ENCODE measurements around the gene MARCO.
"Not testable (repeated sequence)": the region's sequence is repeated elsewhere in the genome, so short reads cannot be mapped to it uniquely, and the experiment has no call there.

The MARCO gene

DNA sequence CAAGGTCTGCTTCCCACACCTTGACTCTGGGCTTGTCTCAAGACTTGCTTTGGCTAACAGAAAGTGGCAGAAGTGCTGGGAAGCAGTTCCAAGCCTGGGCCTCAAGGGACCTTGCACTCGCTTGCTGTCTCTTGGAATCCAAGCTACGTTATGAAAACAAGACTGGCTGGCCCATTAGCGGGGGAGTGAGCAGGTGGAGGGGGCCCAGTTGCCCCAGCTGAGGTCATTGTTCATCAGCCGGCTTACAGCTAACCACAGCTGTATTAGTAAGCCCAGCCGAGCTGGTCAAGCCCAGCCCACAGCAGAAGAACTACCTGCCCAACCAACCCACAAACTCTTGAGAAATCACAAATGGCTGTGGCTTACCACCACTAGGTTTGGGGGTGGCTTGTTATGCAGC is 63.1 kb downstream of the MARCO start:
- no peak for DNase-seq (ENCODE audit: low spot score)

DNA sequence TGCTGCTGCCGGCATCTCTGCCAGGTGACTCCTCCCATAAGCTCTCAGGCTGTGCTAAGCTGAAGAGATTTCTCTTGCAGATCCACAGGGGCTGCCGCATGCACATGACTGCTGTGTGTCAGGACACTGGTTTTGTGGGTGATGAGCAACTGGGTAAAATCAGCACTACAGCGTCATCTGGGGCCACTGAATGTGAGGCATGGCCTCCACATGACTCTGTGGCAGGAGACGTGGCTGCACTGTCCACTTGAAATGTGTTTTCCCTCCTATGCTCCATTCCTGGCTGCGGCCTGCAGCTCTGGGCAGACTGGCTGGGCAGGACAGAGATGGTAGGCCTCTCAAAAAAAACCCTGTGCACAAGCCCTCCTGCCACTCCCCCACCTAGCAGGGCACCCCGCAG is 63.6 kb downstream of the MARCO start:
- DNase-seq (ENCODE audit: low spot score), result no peak

DNA sequence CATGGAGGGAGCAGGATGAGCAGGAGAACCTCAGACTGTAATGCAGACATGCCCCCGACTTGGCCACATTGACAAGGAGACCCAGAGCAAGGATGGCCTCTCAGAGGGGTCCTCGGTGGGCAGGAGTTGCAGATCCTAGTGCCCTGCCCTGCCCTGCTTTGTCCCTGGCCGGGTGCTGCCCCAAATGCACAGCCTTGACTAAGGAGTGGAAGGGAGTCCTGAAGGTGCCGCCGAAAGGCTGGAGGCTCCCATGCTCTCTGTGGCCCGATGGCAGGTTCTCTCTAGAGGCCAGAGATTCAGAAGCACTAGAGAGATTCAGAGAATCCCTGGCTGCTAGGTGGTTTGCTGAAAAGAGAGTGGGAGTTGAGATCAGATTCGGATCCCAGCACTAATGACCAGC is 64.4 kb downstream of the MARCO start:
- no peak for DNase-seq (ENCODE audit: low spot score)

DNA sequence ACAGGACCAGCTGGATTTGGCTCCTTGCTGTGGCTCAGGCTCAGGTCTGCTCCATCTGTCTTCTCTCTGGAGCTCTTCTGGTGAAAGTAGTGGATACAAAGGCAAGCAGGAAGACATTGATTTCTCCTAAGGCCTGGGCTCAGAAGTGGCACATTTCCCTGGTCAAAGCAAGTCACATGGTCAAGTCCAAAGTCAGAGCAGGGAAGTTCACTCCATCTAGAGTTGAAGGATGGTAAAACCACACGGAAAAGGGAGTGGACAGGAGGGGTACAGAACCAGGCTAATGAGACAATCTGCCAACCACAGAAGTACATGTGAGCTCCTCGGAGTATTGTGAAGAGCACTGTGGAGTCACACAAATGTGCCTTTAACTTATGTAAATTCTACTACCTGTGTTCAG is 66.1 kb downstream of the MARCO start:
- no peak for DNase-seq (ENCODE audit: low spot score)

DNA sequence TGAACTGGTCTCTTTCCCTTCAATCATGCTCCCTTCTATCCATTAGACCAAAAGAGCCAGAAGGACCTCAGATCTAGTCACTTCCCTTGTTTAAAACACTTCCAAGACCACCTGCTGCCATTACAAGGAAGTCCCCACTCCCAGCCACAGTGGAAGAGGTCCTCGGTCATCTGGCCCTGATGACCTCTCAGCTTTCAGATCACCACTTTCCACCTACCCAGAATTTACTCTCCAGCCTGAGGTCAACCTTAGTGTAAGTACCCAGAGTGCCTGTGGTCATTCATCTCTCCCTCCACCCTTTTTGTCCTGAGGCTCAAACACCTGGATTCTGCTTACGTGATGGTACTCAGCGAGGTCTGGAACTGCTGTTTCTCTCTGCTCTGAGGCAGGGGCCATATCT is 67.1 kb downstream of the MARCO start:
- no peak for DNase-seq (ENCODE audit: low spot score)

DNA sequence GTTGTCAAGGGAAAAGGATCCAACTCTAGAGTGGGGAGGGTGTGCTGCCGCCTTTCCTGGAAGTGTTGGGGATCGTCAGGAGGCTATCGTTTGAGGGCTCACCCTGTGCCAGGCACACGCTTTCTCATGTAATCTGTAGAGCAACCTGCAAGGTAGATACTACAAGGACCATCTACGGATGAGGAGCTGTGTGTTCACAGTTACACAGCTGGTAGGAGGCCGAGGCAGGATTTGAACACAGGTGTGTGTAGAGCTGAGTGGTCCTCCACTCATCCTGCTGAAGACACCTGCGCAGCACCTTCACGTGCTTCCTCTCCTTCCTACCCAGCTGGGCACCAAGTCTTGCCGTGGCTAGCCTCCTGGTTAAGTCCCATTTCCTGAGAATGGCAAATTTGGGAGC is 68.3 kb downstream of the MARCO start:
- no peak for DNase-seq (ENCODE audit: low spot score)

DNA sequence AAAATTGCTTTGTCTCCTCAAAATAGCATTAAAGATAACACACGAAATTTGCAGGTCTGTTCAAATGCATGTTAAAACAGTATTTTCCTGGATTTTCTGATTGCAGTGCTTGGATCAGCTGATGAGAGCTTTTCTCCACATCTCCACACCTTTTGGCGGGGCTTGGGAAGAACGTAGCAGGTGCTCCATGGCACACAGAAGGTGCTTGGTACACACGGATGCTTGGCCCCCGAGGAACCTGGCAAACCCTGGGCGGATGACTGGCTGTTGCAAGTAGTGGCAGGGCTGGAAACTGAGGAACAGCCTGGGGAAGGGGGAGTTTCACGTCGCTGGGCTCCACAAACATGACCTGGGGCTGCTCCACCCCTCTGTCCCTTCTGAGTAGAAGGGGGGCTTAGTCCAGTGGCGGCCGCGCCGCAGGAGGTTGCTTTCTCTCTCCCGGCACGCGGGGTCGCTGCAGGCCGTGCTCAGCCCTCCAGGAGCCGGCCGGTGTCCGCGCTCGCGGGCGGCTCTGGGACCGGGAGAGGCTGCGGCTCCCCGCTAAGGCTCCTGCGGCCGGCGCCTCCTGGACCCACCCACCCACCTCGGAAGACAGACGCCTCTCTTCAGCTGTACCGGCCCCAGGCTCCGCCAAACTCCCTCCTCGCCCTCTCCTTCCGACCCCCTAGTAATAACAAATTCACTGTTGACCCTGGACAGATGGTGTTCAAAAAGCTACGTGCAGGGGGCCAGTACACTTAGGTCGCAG is 69.3 kb downstream of the MARCO start:
- DNase-seq (ENCODE audit: low spot score), result peak; percentile 28

DNA sequence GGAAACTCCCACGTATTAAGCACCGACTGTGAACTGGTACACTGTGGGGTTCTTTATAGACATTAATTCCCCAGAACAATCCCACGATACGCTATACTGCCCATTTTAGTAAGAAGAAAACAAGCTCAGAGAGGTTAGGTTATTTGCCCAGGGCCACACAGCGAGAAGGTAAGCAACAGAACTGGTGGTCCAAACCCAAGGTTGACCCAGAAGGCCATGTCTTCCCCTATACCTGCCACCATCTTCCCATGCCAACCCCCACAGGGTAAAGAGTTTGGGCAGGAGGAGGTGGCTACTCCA is 69.9 kb downstream of the MARCO start:
- DNase-seq (ENCODE audit: low spot score), result no peak

DNA sequence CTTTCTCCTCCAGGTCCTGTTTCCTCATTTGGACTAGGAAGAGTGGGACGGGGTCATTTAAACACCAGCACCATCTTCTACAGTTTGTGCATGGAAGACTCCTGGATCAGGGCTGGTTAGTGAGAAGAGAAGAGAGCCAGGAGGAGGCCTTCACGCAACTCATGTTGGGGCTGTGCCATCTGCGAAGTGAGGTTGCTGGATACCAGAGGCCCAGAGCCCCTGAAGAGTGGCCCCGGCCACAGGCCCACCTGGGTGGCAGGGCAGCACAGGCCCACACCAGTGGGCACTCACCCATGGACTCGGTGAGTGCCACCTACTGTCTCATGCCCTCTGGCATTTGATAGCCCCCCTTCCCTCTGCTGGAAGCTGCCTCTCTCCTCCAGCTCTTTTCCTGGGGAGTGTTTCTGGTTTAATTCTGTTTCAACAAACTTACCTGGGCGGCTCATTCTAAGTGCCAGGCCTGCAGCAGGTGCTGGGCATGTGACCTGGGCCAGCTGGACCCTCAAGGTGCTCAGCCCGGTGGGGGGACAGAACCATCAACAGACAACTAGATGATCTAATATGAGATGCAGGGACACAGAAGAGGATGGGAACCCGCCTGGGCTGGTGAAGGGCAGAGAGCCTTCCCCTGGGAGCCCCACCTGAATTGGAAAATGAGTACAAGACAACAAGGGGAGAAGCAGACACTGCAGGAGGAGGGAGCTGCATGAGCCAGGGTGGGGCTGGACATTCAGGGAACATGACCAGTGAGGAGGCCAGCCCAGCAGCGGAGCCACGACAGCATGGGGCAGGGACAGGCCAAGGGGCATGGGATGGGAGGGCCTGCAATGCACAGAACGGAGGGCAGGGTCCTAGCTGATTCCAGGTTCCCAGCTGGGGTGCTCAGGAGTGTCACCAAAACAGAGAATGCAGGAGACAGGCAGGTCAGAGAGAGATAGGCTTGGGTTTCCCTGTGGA is 70.6 kb downstream of the MARCO start:
- DNase-seq (ENCODE audit: low spot score), result no peak

DNA sequence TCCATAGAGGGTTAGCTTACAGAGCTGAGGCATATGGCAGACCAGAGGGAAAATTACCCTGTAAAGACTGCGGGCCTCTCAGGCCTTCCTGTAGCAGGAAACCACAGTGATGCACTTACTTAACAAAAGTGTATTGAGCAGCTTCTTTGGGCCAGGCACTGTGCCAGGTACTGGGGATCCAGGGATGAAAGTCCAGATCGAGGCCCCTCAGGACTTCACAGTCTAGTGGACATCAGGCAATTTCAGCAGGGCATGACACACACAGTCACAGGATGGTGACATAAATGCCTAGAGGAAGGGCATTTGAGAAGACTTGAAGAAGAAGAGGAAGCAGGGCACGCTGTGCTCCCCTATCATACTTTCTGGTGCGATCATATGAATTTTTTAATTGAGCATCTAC is 71.7 kb downstream of the MARCO start:
- DNase-seq (ENCODE audit: low spot score), result no peak

DNA sequence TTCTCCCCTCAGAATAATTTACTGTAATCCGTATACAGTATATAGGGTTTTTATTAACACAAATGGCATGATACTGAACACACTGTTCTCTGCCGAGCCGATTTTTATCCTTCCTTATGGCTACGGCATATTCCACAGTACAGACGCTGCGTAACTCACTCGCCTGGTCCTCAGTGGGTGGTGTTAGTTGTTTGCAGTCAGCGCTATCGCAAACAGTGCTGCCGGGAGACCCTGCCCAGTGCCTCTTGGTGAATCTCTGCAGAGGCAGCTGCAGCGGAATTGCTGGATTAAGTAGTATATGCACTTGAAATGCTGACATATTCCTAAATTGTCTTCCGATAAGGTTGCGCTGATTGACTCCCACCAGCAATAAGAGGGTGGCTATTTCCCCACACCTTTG is 73.9 kb downstream of the MARCO start:
- DNase-seq (ENCODE audit: low spot score), result no peak

DNA sequence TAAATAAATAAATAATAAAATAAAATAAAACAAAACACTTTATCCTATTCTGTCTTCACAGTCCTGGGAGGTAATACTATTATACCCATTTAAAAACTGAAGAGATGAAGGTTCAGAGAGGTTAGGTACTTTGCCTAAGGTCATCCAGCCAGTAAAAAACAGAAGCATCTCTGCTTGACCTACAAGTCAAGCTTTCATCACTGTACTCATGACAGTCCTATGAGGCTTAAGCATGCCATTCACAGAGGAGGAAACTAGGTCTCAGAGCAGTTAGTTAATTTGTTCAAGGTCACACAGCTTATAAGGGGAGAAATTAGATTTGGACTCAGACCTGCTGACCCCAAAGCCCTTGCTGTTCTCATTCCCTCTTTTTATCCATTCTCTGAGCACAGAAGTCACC is 77.5 kb downstream of the MARCO start:
- no peak for DNase-seq (ENCODE audit: low spot score)

DNA sequence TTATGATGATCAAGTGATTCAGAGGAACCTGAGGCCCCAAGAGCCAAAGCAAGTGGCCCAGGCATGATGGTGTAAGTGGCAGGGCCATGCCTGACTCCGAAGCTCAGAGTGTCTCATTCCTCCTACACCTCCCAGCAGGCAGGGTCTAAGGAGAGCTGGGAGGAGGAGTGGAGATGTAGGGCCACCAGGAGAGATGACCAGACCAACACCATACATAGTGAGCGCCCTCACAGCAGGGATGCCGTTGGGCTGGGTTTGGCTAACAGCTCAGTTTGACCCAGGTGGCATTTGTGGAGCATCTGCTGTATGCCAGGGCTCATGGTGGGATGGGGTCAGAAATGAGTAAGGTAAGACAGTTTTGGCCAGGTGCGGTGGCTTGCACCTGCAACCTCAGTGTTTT is 80.7 kb downstream of the MARCO start:
- DNase-seq (ENCODE audit: low spot score), result no peak

DNA sequence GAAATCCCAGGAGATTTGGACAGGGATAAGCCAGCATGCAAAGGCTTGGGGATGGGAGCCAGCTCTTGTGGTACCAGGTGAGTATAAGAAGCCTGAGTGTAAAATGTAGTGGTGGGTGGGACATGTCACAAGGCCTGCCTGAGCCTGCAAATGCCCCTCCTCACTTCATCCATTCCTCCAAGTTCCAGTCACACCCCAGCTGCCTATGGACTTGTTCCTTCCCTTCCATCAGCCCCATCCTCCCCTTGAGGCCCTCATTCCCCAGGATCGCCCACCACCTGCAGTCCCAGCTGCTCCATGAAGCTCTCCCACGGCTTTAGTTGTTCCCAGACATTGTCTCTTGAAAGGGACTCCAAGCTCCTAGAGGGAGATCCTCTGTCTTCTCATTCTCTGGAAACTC is 81.5 kb downstream of the MARCO start:
- no peak for DNase-seq (ENCODE audit: low spot score)

DNA sequence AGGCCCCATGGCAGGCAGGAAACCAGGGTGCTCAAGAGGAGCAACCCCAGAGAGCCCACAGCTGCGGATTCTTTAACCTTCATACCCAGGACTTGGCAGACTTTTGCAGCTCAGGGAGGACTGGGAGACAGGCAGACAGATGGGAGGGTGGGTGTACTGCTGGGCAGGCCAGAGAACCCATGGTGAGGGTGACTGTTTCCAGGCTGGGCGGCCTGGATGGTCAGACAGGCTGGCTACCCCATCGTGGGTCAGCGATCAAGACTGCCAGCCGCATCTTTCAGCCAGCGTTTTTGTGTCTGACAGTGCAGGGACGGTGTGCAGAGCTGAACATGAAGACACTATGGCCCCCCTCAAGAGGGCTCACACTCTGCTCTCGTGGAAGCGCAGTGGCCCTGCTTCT is 82.2 kb downstream of the MARCO start:
- no peak for DNase-seq (ENCODE audit: low spot score)

DNA sequence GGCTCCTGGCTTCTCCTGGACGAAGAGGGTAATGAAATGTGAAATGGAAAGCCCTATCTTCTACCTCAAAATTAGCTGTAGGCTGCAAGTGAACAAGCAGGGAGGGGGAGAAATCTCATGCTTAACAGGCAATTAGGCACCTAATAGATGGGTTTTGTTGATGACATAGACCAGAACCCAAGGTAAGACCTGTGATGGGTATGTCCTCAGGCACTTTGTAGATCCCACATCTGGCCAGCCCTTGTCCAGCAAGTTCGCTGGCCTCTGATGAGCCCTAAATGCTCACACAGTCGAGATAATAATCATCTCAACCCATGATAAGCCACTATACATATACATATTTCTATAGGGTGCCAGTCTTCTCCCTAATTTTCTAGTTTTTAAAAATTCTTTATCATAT is 82.6 kb downstream of the MARCO start:
- DNase-seq (ENCODE audit: low spot score), result no peak

DNA sequence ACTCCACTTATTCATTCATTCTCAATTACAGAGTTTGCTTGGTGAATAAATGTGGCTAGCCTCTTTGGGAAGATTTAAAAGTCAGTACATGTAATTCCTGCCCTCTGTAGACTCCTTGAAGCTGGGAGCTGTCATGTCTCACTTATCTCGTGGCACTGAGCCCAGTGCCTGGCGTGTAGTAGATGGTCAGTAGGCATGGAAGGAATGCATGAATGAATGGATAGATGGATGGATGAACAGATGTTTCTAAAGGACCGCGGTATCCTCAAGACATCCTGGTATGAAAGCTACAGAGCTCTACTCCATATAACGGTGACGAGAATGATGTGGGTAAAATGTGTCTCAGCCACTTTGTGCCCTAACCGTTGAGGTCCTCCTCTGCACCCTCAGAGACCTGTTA is 83.0 kb downstream of the MARCO start:
- no peak for DNase-seq (ENCODE audit: low spot score)

DNA sequence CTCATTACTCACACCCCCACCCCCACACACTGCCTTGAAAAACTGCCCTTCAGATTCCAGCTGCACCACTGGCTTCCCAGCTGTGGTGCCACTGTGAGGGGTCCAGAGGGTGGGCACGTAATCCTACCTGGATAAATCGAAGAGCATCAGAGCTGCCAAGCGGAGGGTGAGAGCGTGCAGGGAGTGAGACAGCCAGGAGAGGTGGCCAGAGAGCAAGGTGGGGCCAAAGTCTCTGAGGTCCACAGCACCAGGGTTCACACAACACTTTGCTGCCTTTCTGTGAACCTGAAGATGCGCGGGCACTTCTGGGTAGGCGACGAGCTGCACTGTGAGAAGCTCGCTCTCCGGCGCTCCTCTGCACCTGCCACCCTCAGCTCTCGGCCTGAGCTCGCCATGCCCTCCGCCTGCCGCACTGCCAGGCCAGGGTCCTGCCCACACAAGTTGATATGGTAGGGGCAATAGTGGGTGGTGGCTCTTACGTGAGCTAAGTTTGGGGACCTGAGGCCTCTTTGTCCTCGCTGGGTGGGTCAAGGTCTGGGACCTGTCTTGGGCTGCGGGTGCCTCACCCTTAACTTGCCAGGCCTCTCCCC is 83.9 kb downstream of the MARCO start:
- no peak for DNase-seq (ENCODE audit: low spot score)

DNA sequence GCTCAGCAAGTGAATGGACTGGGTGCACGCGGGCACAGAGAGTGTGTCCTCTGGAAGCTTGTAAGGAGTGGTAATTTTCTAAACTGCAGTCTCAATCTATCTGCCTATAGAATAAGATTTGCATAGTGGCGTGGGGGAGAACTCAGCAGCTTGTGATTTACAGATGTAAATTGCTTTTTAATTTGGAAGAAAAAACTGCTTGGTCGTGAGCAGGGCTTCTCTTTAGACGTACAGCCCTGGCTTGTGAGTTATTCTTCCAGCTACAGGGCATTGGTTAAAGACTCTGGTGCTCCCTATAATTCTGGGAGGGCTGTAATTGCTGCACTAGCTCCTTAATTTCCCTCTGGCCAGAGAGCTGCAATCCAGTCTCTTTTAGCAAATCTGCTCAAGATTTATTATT is 84.9 kb downstream of the MARCO start:
- no peak for DNase-seq (ENCODE audit: low spot score)

DNA sequence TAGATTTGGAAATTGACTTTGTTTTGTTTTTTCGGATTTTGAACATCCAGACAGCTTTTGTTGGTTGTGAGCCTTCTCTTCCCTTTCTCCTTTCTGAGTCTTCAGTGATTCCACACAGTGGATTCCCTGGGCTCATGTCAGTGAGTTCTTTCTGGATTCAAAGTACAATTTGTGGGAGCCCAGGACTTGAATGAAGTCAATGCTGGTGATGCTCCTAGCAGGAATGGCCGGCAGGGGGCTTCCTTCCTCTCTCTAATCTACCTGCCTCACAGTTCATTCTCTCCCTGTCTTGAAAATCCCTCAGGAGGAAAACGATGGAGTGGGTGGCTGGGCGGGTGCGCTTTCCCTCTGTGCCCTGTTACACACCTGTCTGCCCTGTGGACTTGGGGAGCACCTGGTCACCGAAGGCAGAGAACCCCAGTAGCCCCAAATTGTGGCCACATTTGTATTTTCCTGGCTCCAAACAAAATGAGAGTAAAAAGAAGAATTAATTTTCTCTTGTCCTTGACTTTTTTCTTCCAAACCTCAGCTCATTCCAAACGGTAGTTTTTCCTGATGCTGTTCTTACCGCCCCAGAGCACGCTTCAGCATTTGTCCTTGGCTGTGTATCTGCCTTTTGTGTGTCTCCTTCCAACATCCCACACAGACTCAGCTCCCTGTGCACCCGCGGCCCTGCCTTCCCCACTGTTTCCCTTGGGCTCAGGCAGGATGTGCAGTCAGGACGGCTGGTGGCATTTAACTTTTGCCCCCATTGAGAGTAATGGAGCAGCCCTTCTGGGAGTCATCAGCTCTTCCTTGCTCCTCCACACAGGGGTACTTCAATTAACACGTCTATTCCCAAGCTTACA is 86.6 kb downstream of the MARCO start:
- DNase-seq (ENCODE audit: low spot score), result peak; percentile 26

DNA sequence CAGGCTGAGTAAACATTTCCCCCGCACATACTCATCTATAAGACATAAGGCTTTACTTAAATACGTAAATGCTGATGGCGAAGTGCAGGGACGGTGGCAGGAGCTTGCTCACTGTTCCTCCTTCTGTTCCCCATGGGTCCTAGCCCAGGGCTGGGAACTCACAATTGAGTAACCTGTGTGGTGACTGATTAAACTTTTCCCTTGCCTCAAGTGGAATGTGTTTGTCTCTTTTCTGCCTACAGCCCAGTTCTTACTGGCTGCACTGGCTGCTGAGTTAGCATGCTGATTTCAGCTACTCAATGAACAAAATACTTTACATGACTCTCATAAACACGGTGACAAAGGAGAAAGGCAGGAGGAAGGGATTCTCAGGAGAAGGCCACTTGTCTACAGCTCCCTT is 87.3 kb downstream of the MARCO start:
- DNase-seq (ENCODE audit: low spot score), result no peak

DNA sequence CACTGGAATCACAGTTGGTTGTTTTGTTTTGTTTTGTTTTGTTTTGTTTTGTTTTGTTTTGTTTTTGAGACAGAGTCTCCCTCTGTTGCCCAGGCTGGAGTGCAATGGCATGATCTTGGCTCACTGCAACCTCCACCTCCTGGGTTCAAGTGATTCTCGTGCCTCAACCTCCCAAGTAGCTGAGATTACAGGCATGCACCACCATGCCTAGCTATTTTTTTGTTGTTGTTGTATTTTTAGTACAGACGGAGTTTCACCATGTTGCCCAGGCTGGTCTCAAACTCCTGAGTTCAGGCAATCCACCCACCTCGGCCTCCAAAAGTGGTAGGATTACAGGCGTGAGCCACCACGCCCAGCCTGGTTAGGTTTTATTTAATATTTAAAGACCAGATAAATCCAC is 95.9 kb downstream of the MARCO start:
- not testable (repeated sequence) for DNase-seq (ENCODE audit: low spot score)

All from SK-N-DZ (cell line).